GM12864 (cell line): ENCODE data around the gene WAC.

Experiments used
- DNase-seq: peaks from one replicate; pipeline ENCODE4 v3.0.0-alpha.2; 2011; ENCODE audit warnings: low read depth
- H3K4me3 ChIP-seq: 2 replicates; pipeline ENCODE4 v1.5.1; 2011; ENCODE audit warnings: mild to moderate bottlenecking, low read depth, low read length, control low read depth
- TF ChIP-seq, protein P1 (sequence below): IDR thresholded peaks from 2 replicates; pipeline ENCODE4 v1.5.1; 2011; ENCODE audit warnings: low read depth, mild to moderate bottlenecking, moderate library complexity, low read length, control low read depth, inconsistent platforms; ENCODE audit errors: missing control alignments

WAC gene

DNA sequence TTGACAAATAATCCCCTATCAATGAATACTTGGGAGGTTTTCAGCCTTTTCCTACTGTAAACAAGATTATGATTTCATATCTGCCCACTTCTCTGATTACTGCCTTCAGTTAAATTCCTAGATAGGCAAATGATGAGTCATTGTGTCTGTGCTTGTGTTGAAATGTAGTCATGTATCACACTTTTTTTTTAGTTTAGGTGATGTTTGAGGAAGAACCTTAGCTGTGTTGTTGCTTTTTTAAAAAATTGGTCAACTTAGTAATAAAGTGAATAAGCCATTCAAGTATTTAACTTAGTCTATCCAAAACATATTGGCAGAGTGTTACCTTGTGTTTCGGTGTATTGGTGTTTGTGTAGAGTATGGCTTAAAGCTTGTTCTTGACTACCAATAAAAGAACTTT is 60.0 kb downstream of the WAC start:
- no peak overlapping the region for H3K4me3 ChIP-seq
- TF ChIP-seq, protein P1, sequence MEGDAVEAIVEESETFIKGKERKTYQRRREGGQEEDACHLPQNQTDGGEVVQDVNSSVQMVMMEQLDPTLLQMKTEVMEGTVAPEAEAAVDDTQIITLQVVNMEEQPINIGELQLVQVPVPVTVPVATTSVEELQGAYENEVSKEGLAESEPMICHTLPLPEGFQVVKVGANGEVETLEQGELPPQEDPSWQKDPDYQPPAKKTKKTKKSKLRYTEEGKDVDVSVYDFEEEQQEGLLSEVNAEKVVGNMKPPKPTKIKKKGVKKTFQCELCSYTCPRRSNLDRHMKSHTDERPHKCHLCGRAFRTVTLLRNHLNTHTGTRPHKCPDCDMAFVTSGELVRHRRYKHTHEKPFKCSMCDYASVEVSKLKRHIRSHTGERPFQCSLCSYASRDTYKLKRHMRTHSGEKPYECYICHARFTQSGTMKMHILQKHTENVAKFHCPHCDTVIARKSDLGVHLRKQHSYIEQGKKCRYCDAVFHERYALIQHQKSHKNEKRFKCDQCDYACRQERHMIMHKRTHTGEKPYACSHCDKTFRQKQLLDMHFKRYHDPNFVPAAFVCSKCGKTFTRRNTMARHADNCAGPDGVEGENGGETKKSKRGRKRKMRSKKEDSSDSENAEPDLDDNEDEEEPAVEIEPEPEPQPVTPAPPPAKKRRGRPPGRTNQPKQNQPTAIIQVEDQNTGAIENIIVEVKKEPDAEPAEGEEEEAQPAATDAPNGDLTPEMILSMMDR, result no peak
- DNase-seq, result no peak

DNA sequence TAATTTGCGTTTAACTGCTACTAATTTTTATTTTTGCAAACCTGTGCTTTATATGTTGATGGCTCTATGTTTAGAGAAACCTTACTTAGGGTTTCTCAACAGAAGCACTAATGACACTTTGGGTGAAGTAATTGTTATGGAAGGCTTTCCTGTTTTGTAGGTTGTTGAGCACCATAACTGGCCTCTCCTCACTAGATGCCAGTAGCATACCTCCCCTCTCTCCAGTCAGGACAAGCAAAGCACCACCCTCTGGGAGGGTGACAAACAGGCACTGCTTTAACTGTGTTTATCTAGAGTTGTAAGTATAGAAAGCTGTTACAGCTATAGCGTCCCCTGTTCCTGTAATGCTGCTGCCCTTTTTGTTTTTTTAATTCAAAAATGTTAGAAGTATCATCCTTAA is 60.9 kb downstream of the WAC start:
- no peak overlapping the region for H3K4me3 ChIP-seq
- TF ChIP-seq, protein P1, result no peak
- no peak for DNase-seq

DNA sequence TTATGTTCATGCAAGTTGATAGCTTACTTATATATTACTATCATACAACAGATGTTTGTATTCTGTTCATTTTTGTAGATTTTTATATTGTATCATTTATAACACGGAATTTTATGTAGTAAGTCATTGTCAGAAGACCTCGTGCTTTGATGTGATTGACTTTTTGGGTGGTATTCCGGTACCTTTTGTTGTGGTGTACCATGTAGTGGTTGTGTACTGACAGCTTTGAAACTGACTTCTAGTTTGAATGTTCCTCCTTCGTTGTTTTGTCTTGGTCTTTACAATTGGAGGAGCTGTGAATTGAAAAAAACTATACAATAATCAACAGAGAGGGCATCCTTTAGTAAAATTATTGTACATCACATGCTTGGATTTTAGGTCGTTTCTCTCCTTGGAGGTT is 61.5 kb downstream of the WAC start:
- no peak overlapping the region for H3K4me3 ChIP-seq
- TF ChIP-seq, protein P1, result no peak
- DNase-seq, result no peak

DNA sequence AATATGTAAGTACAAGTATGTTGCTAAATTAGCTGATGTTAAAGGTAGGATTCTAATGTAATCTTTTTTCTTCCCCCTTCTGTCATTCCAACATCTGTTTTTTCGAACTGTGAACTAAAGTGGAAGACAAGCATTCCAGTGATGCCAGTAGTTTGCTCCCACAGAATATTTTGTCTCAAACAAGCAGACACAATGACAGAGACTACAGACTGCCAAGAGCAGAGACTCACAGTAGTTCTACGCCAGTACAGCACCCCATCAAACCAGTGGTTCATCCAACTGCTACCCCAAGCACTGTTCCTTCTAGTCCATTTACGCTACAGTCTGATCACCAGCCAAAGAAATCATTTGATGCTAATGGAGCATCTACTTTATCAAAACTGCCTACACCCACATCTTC is 62.7 kb downstream of the WAC start:
- H3K4me3 ChIP-seq, result no peak overlapping the region
- no peak for DNase-seq
- TF ChIP-seq, protein P1, result no peak

DNA sequence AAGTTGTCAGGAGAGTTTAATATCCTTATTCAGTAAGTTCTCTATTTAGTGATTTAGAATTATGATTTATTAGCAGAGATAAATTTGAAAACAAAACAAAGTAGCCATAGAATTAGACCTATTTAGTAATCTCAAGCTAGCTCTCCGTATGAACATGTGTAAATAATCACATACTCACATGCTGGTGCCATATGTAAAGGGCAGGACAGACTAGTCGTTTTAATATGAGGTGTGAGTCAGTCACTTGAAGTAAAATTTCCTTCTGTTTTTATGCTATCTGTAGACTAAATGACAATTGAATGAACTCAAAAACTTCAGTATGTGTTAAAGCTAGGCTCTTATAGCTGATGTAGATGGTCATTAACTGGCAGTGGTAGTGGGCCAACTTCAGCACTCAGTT is 67.1 kb downstream of the WAC start:
- H3K4me3 ChIP-seq, result no peak overlapping the region
- no peak for DNase-seq
- TF ChIP-seq, protein P1, result no peak

DNA sequence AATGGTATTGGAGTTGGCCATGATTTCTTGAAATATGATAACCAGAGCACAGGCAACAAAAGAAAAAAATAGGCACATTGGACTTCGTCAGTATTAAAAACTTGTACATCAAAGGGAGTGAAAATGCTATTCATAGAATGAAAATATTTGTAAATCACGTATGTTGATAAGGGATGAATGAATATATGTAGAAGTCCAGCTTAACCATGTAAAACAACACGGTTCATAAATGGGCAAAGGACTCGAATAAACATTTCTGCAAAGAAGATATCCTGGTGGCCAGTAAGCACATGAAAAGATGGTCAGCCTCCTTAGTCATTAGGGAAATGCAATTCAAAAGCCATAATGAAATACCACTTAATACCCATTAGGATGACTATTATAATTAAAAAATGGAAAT is 68.1 kb downstream of the WAC start:
- TF ChIP-seq, protein P1, result no peak
- no peak for DNase-seq
- H3K4me3 ChIP-seq, result no peak overlapping the region
